ENCODE measurements around the gene TEX28.
"Not testable (repeated sequence)": the region's sequence is repeated elsewhere in the genome, so short reads cannot be mapped to it uniquely, and the experiment has no call there.

TEX28 gene

DNA sequence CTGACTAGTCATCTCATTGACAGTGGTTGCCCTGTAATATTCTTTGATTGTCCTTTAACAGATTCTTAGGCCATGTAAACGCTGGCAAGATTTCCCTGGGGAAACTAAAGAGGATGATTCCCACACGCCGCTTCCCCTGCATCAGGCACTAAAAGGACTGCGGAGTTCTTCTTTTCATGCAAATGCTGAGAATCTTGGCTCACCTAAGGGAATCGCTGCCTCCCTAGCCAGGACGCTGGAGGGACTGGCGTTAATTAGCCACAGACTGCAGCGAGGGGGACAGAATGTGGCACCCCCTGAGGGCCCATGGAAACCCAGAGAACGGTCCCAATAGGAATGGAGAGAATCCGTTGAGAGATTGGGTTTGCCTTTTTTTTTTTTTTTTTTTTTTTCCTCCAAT lies 8.5 kb downstream of the TEX28 start:
- not testable (repeated sequence) for H3K9ac ChIP-seq (ENCODE audit: low read depth, low read length); H3K27ac ChIP-seq (ENCODE audit: low read length); H3K36me3 ChIP-seq (ENCODE audit: insufficient read depth, low read depth, low read length); H3K4me3 ChIP-seq (ENCODE audit: low read length); H3K27me3 ChIP-seq (ENCODE audit: insufficient read depth, low read length); H3K9me3 ChIP-seq (ENCODE audit: insufficient read depth, low read depth, low read length); H3K4me1 ChIP-seq (ENCODE audit: insufficient read depth, low read length)

DNA sequence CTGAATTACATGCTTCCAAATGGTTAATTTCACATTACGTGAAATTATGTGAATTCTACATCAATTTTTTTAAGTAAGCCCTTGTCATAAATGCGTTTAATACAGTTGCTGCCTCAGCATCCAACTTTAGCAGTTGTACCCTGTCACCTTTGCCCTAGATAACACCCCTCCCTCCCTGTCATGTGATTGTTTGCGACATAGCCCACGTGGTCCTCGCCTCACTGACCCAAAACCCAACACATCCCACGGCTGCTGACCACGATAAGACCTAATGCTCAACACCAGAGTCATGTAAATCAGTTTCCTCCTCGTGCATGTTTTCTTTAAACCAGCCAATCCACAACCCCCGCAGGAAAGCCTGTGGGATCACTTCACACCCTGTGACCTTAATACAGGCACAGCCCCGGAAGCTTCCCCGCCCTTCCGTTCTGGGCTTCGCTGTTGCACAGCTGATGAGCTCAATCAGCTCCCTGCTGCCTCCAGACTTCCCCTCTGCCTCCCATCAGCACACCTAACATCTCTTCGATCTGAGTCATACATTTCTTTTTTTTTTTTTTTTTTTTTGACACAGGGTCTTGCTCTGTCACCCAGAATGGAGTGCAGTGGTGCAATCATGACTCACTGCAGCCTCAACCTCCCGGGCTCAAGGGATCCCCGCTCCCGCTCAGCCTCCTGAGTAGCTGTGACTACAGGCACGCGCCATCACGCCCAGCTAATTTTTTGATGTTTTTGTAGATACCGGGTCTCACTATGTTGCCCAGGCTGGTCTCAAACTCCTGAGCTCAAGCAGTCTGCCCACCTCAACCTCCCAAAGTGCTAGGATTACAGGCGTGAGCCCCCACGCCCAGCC lies 10.2 kb downstream of the TEX28 start:
- not testable (repeated sequence) for H3K36me3 ChIP-seq (ENCODE audit: insufficient read depth, low read depth, low read length); H3K4me1 ChIP-seq (ENCODE audit: insufficient read depth, low read length); H3K27ac ChIP-seq (ENCODE audit: low read length); H3K4me3 ChIP-seq (ENCODE audit: low read length); H3K9me3 ChIP-seq (ENCODE audit: insufficient read depth, low read depth, low read length); H3K27me3 ChIP-seq (ENCODE audit: insufficient read depth, low read length); H3K9ac ChIP-seq (ENCODE audit: low read depth, low read length)

- not testable (repeated sequence) for H3K36me3 ChIP-seq (ENCODE audit: insufficient read depth, low read depth, low read length); H3K4me1 ChIP-seq (ENCODE audit: insufficient read depth, low read length); H3K9me3 ChIP-seq (ENCODE audit: insufficient read depth, low read depth, low read length); H3K27ac ChIP-seq (ENCODE audit: low read length); H3K9ac ChIP-seq (ENCODE audit: low read depth, low read length); H3K27me3 ChIP-seq (ENCODE audit: insufficient read depth, low read length); H3K4me3 ChIP-seq (ENCODE audit: low read length)
Measured at GRCh38 chrX:154269245-154269644, 25.7 kb downstream of the TEX28 start.

DNA sequence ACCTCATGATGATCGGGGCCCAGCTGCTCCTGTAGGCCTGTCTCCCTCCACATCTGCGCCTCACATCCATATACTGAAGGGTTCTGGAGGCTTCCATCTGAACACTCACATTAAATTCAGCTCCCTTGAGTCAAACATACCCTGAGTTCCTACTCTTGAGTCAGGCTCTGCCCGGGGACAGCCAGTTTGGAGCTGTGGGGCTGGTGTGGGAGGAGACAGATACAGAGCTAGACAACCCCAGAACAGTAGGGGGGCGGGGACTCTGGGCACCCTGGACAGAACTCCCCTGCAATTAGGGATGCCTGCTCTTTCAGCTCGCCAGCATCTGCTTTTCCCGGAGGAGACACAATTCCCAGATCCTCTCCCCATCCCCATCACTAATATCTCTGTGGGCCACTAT lies 31.9 kb downstream of the TEX28 start:
- not testable (repeated sequence) for H3K4me3 ChIP-seq (ENCODE audit: low read length); H3K9ac ChIP-seq (ENCODE audit: low read depth, low read length); H3K4me1 ChIP-seq (ENCODE audit: insufficient read depth, low read length); H3K27ac ChIP-seq (ENCODE audit: low read length); H3K9me3 ChIP-seq (ENCODE audit: insufficient read depth, low read depth, low read length); H3K27me3 ChIP-seq (ENCODE audit: insufficient read depth, low read length); H3K36me3 ChIP-seq (ENCODE audit: insufficient read depth, low read depth, low read length)

DNA sequence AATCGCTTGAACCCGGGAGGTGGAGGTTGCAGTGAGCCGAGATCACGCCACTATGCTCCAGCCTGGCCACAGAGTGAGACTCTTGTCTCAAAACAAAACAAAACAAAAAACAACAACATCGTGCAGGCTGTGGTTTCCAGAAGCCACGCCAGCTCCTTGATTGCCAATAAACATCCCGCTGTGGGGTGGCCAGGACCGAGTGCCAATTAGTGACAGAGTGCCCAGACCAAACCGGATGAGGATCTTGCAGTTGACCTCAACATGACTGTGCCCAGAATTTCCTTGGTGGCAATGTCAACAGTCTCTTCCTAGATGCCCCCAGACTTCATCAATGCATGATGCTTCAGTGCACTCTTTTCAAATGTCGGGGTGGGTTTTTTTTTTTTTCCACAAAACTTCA lies 36.2 kb downstream of the TEX28 start:
- not testable (repeated sequence) for H3K4me1 ChIP-seq (ENCODE audit: insufficient read depth, low read length); H3K36me3 ChIP-seq (ENCODE audit: insufficient read depth, low read depth, low read length); H3K9ac ChIP-seq (ENCODE audit: low read depth, low read length); H3K27me3 ChIP-seq (ENCODE audit: insufficient read depth, low read length); H3K27ac ChIP-seq (ENCODE audit: low read length); H3K4me3 ChIP-seq (ENCODE audit: low read length); H3K9me3 ChIP-seq (ENCODE audit: insufficient read depth, low read depth, low read length)

DNA sequence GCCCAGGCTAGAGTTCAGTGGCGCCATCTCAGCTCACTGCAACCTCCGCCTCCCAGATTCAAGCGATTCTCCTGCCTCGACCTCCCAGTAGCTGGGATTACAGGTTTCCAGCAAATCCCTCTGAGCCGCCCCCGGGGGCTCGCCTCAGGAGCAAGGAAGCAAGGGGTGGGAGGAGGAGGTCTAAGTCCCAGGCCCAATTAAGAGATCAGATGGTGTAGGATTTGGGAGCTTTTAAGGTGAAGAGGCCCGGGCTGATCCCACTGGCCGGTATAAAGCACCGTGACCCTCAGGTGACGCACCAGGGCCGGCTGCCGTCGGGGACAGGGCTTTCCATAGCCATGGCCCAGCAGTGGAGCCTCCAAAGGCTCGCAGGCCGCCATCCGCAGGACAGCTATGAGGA lies 37.6 kb downstream of the TEX28 start, which contains the start of gene OPN1MW3:
Gene OPN1MW3, plus strand, starts transcription at position 301 of the 400 bp plus-strand sequence. Its CDS starts 38 bp downstream, at position 339.
- H3K9ac ChIP-seq (ENCODE audit: low read depth, low read length); H3K9me3 ChIP-seq (ENCODE audit: insufficient read depth, low read depth, low read length); H3K4me1 ChIP-seq (ENCODE audit: insufficient read depth, low read length); H3K4me3 ChIP-seq (ENCODE audit: low read length); H3K36me3 ChIP-seq (ENCODE audit: insufficient read depth, low read depth, low read length); H3K27me3 ChIP-seq (ENCODE audit: insufficient read depth, low read length); H3K27ac ChIP-seq (ENCODE audit: low read length): not testable (repeated sequence)

DNA sequence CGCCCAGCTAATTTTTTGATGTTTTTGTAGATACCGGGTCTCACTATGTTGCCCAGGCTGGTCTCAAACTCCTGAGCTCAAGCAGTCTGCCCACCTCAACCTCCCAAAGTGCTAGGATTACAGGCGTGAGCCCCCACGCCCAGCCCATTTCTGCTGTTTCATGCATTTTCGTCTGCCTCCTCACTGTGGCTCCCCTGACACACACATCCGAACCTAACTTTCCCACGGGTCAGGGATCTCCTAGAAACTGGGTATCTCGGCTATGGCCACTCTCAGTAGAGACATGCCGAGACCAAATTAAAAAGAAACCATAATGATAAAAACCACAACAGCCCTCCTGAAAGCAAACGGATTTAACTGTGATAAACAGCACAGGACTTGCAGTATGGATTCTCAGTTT lies 46.8 kb downstream of the TEX28 start:
- not testable (repeated sequence) for H3K36me3 ChIP-seq (ENCODE audit: insufficient read depth, low read depth, low read length); H3K9ac ChIP-seq (ENCODE audit: low read depth, low read length); H3K4me3 ChIP-seq (ENCODE audit: low read length); H3K27me3 ChIP-seq (ENCODE audit: insufficient read depth, low read length); H3K27ac ChIP-seq (ENCODE audit: low read length); H3K4me1 ChIP-seq (ENCODE audit: insufficient read depth, low read length); H3K9me3 ChIP-seq (ENCODE audit: insufficient read depth, low read depth, low read length)

DNA sequence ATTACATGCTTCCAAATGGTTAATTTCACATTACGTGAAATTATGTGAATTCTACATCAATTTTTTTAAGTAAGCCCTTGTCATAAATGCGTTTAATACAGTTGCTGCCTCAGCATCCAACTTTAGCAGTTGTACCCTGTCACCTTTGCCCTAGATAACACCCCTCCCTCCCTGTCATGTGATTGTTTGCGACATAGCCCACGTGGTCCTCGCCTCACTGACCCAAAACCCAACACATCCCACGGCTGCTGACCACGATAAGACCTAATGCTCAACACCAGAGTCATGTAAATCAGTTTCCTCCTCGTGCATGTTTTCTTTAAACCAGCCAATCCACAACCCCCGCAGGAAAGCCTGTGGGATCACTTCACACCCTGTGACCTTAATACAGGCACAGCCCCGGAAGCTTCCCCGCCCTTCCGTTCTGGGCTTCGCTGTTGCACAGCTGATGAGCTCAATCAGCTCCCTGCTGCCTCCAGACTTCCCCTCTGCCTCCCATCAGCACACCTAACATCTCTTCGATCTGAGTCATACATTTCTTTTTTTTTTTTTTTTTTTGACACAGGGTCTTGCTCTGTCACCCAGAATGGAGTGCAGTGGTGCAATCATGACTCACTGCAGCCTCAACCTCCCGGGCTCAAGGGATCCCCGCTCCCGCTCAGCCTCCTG lies 47.4 kb downstream of the TEX28 start:
- H3K4me3 ChIP-seq (ENCODE audit: low read length); H3K27ac ChIP-seq (ENCODE audit: low read length); H3K9me3 ChIP-seq (ENCODE audit: insufficient read depth, low read depth, low read length); H3K27me3 ChIP-seq (ENCODE audit: insufficient read depth, low read length); H3K36me3 ChIP-seq (ENCODE audit: insufficient read depth, low read depth, low read length); H3K9ac ChIP-seq (ENCODE audit: low read depth, low read length); H3K4me1 ChIP-seq (ENCODE audit: insufficient read depth, low read length): not testable (repeated sequence)

DNA sequence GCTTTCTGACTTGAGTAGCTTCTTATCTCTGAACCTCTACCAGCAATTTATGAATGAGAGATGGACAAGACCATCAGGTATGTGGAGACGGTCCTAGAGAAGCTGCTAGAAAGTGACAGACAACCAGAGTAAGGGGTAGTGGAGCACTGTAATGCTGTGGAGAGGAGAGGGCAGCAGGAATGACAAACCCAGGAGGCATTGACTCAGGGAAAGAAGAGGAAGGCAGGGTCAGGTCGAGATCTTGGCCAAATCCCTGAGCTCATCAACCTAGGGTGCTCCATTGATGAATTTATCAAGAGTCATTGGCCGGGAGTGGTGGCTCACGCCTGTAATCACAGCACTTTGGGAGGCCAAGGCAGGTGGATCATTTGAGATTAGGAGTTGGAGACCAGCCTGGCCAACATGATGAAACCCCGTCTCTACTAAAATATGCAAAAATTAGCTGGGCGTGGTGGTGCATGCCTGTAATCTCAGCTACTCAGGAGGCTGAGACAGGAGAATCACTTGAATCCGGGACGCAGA lies 54.9 kb downstream of the TEX28 start:
- H3K4me3 ChIP-seq (ENCODE audit: low read length); H3K4me1 ChIP-seq (ENCODE audit: insufficient read depth, low read length); H3K9ac ChIP-seq (ENCODE audit: low read depth, low read length); H3K9me3 ChIP-seq (ENCODE audit: insufficient read depth, low read depth, low read length); H3K27me3 ChIP-seq (ENCODE audit: insufficient read depth, low read length); H3K27ac ChIP-seq (ENCODE audit: low read length); H3K36me3 ChIP-seq (ENCODE audit: insufficient read depth, low read depth, low read length): not testable (repeated sequence)

- H3K4me3 ChIP-seq (ENCODE audit: low read length); H3K36me3 ChIP-seq (ENCODE audit: insufficient read depth, low read depth, low read length); H3K4me1 ChIP-seq (ENCODE audit: insufficient read depth, low read length); H3K9ac ChIP-seq (ENCODE audit: low read depth, low read length); H3K27me3 ChIP-seq (ENCODE audit: insufficient read depth, low read length); H3K27ac ChIP-seq (ENCODE audit: low read length); H3K9me3 ChIP-seq (ENCODE audit: insufficient read depth, low read depth, low read length): not testable (repeated sequence)
Measured at GRCh38 chrX:154238939-154239559, 55.9 kb downstream of the TEX28 start.

DNA sequence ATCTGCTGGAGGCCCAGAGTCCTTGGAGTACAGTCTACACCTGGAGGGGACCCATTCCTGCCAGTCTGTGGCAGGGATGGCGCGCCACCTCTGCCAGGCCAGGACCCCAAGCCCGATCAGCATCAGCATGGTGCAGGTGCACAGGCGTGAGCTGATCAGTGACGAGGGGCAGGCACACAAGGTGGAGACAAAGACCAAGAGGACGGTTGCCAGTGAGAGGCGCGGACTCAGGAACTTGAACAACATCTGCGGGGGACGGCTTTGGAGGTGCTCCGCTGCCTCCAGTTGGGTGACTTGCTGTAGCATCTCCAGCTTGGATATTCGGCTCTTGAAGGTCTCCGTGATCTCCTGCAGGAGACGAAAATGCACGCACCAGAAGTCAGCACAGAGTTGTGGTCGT lies 61.3 kb downstream of the TEX28 start:
- not testable (repeated sequence) for H3K27me3 ChIP-seq (ENCODE audit: insufficient read depth, low read length); H3K36me3 ChIP-seq (ENCODE audit: insufficient read depth, low read depth, low read length); H3K4me3 ChIP-seq (ENCODE audit: low read length); H3K4me1 ChIP-seq (ENCODE audit: insufficient read depth, low read length); H3K9me3 ChIP-seq (ENCODE audit: insufficient read depth, low read depth, low read length); H3K9ac ChIP-seq (ENCODE audit: low read depth, low read length); H3K27ac ChIP-seq (ENCODE audit: low read length)

GRCh38 chrX:154231443-154231842 lies 63.5 kb downstream of the TEX28 start:
- not testable (repeated sequence) for H3K4me1 ChIP-seq (ENCODE audit: insufficient read depth, low read length); H3K27me3 ChIP-seq (ENCODE audit: insufficient read depth, low read length); H3K36me3 ChIP-seq (ENCODE audit: insufficient read depth, low read depth, low read length); H3K27ac ChIP-seq (ENCODE audit: low read length); H3K9ac ChIP-seq (ENCODE audit: low read depth, low read length); H3K4me3 ChIP-seq (ENCODE audit: low read length); H3K9me3 ChIP-seq (ENCODE audit: insufficient read depth, low read depth, low read length)

Measured in iPS-20b (cell line).